ENCODE measurements around the gene CFAP58.

The CFAP58 gene

DNA sequence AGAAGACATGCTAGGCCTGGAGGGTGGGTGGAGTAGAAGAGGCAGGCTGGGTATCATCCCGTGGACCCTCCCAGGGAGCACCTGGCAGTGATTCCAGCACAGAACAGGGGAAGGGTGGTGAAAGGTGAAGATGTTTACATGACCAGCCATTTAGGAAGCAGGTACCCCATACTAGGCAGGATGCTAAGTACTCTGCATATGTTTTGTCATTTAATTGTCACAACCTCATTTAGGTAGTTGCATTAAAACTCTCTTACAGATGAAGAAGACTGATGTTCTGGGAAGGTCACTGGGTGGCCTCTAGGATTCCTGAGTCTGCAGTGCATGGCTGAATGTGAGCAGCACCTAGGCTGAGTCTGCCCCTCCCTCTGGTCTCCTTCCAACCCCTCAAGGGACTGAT is 30.5 kb upstream of the CFAP58 start:
- DNase-seq (ENCODE audit: low spot score) = no peak

DNA sequence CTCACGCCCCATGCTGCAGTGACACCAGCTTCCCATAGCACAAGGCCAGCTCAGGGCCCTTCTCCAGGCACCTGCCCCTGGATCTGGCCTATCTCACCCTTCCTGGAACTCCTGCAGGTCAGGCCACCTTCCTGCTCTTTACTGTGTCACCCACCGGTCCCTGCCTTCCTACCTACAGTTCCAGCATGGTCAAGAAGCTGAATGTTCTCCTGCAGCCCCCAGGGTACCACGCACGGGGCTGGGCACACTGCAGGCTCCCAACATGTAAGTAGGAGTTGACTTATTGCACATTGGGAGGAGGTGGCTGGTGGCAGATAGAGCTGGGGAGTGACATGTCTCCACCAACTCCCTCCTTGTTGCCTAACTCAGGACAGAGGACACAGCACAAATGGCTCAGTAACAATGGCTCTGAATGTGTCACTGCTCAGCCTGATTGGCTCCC is 29.9 kb upstream of the CFAP58 start:
- DNase-seq (ENCODE audit: low spot score) = no peak

DNA sequence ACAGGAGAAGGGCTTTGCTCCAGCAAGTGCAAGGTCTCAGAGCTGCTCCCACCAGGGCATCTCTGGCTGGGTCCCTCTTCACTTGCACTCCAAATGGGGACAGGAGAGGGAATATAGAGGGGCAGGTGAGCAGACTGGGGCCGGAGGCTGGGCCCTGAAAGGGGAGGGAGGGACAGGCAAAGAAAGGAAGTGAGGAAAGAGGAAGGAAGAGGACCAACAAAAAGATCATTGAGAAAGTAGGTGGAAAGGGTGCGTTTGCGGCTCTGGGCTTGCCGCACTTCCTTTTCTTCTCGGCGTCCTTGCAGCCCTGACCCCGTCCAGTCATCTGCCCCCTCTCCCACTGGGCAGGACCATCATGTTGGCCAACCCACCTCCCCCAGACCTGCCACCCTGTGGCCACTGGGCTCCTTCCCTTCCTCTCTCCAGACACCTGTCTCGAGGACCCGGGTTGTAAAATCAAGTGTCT is 29.4 kb upstream of the CFAP58 start:
- no peak for DNase-seq (ENCODE audit: low spot score)

DNA sequence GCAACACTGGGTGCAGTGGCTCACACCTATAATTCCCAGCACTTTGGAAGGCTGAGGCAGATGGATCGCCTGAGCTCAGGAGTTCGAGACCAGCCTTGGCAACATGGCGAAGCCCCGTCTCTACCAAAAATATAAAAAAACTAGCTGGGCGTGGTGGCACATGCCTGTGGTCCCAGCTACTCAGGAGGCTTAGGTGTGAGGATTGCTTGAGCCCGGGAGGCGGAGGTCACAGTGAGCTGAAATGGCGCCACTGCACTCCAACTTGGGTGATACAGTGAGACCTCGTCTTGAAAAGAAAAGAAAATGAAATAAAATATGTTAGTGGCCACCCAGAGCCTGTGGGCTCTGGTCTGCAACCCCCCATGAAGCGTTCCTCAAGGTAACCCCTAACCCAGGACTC is 28.7 kb upstream of the CFAP58 start:
- no peak for DNase-seq (ENCODE audit: low spot score)

DNA sequence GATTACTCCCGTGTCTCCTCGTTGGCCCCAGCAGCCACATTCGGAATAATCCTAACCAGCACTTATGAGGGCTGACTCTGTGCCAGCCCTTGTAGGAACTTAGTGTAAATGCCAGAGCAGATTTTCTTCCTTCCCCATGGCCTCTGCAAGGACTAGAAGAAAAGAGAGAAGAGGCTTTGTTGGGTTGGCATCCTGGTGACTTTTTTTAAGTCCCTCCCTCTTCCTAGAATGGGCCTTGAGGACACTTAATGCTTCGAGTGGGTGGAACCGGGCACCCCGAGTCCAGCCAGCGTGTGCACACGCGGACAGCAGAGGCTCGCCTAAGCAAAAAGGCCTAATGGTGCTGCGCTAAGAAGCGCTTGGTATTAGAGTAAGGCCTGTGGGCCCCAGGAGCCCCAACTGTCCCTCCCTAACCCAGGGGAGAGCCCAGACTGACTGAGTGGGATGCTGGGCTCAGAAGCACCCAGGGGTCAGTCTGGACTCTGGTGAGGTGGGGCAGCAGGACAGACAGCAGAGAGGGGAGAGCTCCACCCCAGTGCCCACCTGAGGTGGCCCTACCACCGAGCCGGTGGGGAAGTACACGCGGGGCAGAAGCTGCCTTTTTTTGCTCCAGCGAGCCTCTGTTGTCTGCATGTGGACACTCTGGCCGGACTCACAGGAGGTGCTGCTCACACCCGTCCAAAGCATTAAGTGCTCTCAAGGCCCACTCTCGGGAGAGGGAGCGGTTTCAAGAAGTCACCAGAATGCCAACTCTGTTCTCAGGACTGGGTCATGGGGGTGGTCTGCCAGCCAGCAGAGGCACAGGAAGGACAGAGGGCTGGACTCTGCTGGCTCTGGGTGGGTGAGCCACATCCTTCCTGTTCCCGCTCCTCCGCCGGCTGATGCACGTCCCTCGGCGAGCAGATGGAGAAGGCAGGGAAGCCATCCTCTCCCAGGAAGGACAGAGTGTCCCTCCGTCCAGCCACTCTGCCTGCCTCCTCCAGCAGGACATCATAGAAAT is 27.9 kb upstream of the CFAP58 start:
- no peak for DNase-seq (ENCODE audit: low spot score)

DNA sequence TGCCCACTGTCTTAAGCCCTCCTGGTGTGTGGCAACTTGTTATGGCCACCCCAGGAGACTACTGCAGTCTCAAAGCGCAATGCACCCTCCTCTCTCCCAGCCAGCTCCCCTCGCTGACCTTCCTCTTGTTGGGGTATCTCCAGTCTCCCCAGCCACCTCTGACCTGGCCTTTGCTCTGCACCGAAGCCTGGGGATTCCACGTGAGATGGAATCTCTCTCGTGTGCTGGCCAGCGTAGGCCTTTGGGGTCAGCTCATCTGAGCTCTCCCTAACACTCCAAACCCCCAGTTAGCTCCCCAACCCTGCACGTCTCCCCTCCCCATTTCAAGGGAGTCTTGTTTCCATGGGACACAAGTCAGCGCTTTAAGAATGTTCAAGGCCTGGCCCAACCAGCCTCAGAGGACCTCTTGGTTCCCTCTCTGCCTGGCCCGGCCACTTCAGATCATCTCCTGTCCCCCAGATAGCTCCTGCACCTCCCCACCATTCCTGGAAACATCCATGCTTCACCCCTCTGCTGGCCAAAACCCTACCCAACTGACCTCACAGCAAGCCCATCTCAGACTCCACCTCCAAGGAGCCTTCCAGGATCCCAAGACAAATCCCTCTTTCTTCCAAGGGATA is 26.5 kb upstream of the CFAP58 start:
- no peak for DNase-seq (ENCODE audit: low spot score)

DNA sequence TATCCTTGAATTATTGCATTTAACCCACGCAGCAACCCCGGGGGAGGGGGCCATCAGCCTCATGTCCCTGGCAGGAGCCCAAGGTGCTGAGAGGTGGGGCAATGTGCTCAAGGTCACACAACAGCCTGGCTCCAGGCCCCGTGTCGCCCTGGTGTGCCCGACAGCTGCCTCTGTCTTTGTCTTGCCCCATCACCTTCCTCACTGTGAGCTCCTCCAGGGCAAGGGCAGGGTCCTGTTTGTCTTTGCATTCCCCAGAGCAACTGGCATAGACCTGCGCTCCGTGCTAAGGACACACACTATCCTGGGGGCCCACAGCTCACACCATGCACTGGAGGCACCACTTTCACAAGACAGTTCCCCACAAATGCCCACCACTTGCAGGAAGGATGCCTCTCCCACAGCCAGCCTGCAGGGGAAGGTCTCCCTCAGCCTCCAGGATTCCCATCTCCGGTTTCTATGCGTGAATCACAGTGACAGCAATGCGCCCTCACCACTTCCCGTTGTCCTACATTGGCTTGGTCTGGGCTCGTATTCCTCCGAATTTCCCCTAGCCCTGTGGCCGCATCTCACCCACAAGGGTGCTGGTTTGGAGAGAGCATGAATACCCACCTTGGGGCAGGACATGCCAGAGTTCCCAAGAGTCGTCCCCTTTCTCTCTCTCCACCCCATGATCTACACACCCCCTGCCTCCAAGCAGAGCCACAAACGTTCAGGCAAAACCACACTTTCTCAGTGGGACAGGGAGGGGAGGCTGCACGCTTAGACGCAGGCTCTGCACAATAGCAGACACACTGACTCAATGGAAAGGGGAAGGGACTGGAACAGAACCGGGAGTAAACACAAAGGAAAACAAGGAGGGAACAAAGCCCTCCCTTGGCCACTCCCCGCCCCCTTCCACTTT is 25.6 kb upstream of the CFAP58 start:
- DNase-seq (ENCODE audit: low spot score) = no peak

DNA sequence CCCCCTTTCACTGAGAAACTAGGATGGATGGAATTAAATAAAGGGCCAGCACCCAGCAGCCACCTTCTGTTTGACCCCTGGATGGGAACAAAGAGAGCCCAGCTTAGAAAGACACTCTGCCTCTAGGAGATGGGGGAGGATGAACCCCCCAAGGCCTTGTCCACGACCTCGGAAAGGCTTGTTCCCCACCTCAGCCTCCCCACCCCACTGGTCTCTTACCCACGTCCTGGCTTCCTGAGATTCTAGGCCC is 25.1 kb upstream of the CFAP58 start:
- no peak for DNase-seq (ENCODE audit: low spot score)

DNA sequence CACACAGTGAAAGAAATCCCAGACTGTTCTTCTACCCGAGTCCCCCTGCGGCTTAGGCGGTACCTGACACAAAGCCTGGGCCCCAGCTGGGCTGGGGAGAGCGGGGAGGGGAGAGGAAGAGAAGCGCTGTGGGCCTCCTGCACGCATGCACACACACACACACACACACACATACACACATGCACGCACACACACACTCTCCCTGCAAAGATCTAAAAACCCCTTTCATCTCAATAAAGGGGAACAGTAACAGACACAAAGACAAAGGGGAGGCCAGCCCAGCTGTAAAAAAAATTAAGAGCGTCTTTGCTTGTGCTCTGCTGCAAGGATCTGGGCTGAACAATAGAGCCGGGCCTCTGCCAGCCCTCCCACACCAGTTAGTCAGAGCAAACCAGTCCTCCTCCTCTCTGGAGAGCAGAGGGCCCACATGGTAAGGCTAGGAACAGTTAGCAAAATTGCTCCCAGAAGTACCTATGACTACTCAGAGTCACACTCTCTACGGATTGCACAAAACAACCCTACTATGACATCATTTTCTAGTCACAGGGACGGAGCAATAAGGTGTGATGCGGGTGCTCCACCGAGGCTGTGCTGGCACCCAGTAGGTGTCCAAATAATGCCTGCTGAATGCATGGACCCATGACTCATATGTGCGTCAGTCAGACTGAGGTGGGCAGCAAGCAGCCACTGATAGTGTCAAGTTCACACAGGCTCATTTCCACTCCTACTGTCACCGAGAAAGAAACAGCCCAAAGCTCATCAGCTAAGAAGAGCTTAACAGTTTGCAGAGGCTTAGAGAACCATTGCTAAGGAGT is 24.5 kb upstream of the CFAP58 start:
- DNase-seq (ENCODE audit: low spot score) = peak; percentile 78

DNA sequence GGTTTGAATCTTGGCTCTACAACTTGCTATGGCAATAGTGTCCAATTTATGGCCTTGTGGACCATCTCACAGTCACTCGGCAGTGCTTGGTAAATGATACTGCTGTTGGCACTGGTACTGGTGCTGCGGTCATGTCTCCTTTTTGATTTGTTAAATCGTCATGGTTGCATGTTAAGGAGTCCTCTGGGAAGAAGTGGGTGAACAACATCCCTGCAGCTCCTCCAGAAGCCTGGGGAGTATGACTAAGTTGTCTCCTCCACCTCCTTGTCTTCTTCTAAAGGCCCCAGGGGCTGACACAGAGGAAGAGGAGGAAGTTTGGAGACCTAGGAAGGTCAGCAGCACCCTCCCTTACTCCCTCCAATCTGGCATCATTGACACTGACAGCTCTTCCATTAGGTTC is 23.9 kb upstream of the CFAP58 start:
- no peak for DNase-seq (ENCODE audit: low spot score)

DNA sequence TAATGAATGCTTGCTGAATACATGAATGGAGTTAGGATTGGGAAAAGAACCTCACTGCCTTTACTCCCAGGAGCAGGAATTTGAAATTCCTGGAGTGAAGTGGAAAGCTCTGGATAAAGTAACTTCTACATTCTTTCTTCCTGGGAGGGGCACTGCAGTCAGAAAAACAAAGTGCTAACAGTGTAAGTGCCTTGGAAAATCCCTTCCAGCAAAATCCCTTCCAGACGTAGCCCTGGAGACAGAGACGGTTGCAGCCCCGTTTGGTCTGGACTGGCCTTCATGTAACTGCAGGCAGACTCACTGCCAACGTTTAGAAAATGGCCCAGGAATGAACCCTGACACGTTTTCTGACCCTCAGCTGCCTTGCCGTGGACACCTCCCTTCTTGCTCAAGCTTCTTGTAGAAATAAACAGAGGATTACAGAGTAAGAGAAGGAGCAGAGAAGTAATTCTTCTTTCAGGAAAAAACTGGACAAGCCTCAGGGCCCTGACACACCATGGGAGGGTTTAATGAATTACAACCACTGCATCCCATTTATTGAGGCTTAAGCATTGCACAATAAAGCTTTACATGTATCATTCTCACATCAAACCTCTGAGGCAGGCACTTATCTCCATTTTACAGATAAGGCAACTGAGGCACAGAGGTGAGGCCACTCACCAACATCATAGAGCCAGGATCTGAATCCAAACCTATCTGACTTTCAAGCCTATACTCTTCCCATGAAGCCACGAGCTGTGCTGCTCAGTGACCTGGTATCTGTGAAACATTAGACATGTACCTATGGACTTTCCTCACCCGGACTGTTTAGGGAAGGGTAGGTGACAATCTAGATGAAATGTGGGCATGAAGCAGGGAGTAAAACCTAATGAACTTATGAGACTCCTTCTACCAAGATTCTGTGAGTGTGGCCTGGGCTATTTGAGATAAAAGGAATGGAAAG is 23.2 kb upstream of the CFAP58 start:
- no peak for DNase-seq (ENCODE audit: low spot score)

DNA sequence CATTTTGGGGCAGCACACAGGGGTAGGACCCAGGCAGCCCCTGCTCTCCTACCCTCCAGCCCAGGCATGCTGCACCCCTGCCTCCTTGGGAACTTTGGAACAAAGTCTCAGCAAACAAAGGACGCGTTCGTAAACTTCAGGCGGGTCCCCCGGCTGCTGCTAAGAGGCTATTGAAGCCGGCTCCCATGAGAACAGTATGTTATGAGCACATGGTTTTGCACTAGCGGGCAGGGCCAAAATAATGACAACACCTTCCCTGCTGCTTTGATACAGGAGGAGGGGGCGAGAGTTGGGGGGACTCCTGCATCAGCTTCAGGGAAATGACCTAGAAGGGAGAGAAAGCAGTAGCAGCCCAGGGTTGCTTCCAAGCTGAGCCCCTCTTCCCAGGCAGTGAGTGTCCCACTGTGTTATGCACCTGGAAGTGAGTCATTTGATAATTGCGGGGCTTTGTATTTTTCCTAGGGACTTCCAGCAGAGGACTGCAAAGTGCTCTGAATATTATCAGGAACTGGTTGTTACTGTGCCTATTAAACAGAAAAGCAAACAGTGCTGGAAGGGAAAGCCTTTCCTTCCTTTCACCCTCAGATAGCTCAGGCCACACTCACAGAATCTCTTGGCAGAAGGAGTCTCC is 22.3 kb upstream of the CFAP58 start:
- no peak for DNase-seq (ENCODE audit: low spot score)

DNA sequence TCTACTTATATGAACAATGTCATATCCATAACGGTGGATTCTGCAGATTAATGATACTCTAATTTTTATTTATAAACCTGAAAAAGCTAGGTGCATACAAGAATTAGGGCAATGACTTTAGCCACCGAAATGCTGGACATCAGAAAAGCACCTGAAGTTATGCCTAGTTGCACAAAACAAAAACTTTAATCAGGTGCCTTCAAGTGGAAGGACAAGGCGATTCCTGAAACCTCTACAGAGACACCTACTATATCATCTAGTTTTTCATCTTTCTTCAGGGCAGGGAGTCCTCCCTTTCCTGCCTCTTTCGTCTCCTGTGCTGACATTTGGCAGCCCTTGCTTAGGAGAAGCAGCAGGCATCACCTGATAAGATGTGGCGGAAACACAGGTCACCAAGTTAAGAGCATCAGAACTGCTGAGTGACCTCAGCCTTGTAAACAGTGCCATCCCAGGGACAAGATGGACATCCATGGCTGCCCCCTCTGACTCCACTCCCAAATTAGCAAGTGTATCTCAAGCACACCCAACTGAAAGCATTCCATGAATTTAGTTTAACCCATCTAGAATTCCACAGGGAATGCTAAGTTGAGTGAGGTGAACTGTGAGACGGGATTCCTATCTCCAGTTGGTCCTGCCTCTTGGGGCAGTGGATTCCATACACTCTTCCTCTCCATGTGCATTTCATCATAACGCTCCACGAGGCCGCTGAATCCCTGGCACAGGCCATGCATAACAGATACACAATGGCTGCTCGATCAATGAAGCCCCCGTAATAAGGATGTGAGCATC is 21.2 kb upstream of the CFAP58 start:
- no peak for DNase-seq (ENCODE audit: low spot score)

DNA sequence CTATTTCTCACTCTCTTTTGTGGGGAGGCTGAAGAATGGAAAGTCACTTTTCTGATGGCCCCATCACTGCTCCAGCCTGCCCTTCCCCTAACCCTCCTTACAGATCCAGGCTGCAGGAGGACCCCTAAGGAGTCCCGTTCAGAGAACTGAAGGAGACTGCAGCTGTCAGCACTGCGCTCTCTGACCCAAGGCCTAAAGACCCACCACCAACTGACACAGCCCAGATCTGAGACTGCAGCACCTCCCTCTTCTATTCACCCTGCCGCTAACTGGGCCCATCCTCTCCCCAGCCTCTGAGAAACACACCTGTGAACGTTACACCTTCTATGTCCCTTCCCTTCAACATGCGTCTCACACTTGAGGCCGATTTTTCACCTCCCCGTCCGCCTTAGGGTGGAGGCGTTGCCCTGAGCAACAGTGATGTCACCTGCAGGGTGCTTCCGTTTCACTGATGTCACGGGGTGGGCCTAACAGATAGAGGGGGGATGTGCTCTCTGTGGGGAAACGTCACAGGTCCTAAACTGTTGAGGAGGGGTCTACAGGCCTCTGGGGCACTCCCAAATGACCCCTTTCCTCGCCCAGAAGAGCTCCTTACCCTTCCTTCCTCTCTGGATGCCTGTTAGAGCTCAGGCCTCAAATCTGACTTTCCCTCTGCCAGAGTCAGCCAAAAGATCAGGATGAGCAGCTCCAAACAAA is 20.5 kb upstream of the CFAP58 start:
- peak; percentile 54 for DNase-seq (ENCODE audit: low spot score)

DNA sequence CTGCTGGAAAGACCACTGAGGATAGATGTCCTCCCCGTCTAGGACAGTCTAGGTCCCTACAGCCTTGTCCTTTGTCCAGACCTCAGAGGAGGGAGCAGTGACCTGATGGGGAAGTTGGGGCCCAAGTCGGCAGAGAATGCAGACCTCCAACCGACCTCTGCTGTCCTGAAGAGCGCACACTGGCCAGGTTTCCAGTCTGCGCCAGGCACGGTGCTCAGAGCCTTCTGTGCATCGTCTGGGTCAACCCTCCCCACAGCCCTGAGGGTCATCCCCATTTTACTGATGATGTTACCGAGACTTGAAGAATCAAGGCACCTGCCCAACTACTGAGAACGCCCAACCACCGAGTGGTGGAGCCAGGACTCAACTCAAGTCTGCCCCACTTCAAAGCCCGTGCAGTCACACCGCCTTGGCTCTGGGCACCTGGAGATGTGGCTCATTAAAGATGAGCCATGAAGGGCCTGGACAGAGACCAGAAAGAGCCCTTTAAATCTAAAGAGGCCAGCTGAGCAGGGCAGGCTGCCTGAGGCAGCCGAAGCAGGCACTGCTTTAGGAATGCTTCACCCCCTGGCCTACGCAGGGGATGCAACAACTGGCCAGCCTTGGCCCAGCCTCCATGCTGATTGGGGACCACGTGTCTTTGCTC is 19.8 kb upstream of the CFAP58 start:
- no peak for DNase-seq (ENCODE audit: low spot score)

DNA sequence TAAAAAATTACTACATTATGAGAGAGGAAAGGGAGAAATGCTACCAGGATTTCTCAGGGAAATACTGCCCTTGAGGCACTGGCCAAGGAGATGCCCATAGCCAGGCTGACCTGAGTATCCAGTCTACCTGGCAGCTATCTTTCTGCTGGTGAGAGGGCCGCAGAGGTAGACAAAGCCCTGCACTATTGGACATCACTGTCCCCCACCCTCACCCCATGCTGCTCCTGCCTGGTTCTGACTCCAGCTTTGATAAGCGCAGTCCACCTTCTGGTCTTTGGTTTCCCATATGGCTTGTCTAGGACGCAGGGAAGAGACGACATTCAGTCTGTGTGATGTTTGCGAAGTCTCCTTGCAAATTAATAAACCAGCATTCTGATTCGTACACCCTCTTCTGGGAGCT is 19.1 kb upstream of the CFAP58 start:
- DNase-seq (ENCODE audit: low spot score) = no peak

DNA sequence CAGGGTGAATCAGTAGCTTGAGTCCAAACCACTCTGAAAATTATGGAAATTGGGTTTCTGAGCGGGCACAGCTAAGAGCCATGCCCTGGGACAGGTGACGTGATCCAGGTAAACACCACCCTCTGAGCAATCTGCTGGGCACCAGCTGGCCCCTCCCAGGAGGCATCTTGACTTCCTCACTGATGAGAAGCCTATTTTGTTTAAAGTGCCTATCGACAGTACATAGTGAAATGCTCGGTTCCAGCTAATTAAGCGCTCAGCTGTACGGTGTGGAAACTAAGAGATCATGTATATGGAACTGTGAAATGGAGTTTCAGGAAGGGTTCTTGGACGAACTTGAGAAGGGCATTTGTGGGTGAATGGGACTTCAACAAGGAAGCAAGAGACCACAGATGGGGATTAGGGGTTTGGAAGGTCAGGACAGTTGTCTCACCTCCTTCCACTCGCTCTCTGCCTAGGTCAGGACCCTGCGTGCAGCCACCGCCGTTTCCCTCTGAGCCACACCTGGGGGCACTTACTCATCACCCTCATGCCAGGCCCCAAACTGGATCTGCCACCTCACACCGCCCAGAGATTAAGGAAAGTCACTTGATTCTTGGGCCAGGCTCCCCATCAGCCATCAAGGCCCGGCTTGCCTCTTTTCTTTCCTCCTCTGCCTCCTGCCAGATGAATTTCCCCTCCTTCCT is 18.5 kb upstream of the CFAP58 start:
- no peak for DNase-seq (ENCODE audit: low spot score)

Measured in CD4-positive, alpha-beta T cell treated with Interleukin-15 for 4 hours (primary cell).